K562 (cell line): ENCODE measurements around the gene CDKN2B. TPM values are rescaled to one million over a fixed set of nuclear protein-coding genes. Genes with fewer than 3 reads are reported as not detected.

Source experiments
- ATAC-seq: fragments of 200-7000 bp; cut with Tn5 transposase; 3 replicates; pipeline ENCODE4 v1.9.1; 2020; ENCODE audit warnings: moderate library complexity
- BruUV-seq: library from RNA; stranded (reverse); fragments of 400-500 nt; replicated peaks from 2 replicates; lab custom pipeline; 2021; lab: Mats Ljungman, UMichigan
- CTCF ChIA-PET: fragments of 300-600 bp; formaldehyde crosslinking; extraction: SDS; loops from one replicate; lab custom pipeline; 2021; ENCODE audit warnings: low intra/inter-chr PET ratio; lab: Yijun Ruan, JAX
- POLR2A ChIA-PET: fragments of 300-600, 350-650 bp; sonication (Branson Sonifier 250); formaldehyde crosslinking; extraction: SDS; loops from one replicate; lab custom pipeline; 2021; ENCODE audit warnings: antibody characterized with exemption, inconsistent platforms; lab: Yijun Ruan, JAX
- DNase-seq, 4 experiments: peaks; one replicate each; pipeline versions ENCODE4 v3.0.0 to v3.0.0-alpha.2; 2011 to 2018; ENCODE audit warnings: low spot score in 3 of 4, mixed read lengths in 3 of 4; ENCODE audit errors: extremely low read depth in 1 of 4
- FAIRE-seq: peaks from 2 replicates; lab custom pipeline; 2011; peaks lifted over from hg19 to GRCh38; lab: Jason Lieb, UNC
- H2AFZ ChIP-seq: 2 replicates; pipeline ENCODE4 v1.6.0; 2011; ENCODE audit warnings: low read depth, low read length, control low read depth, inconsistent platforms
- H3K27ac ChIP-seq: fragments of 200-600 bp; 3 replicates; pipeline ENCODE4 v1.8.0; 2011; ENCODE audit warnings: low read depth, mild to moderate bottlenecking, control low read depth, inconsistent platforms, low read length, moderate library complexity, mixed read lengths; ENCODE audit errors: extremely low read depth
- H3K27me3 ChIP-seq, 2 experiments: fragments of 300-600 bp in 1 of 2; 2 replicates in 1 of 2; 3 replicates in 1 of 2; pipeline versions ENCODE4 v1.6.0 to v1.8.0; 2011; ENCODE audit warnings: inconsistent platforms in 2 of 2, low read length in 2 of 2, mild to moderate bottlenecking in 1 of 2, mixed read lengths in 1 of 2, moderate library complexity in 1 of 2; ENCODE audit not compliant: control insufficient read depth in 2 of 2, insufficient read depth in 2 of 2
- H3K36me3 ChIP-seq: fragments of 300-600 bp; 3 replicates; pipeline ENCODE4 v1.8.0; 2011; ENCODE audit warnings: mild to moderate bottlenecking, low read length, inconsistent platforms; ENCODE audit not compliant: control insufficient read depth, insufficient read depth
- H3K4me1 ChIP-seq, 2 experiments: fragments of 200-600 bp in 1 of 2; replicated peaks in 1 of 2; 2 replicates in 1 of 2; 3 replicates in 1 of 2; pipeline versions ENCODE4 v1.5.1 to v1.8.0; 2011; ENCODE audit warnings: inconsistent platforms in 2 of 2, low read length in 2 of 2, mild to moderate bottlenecking in 1 of 2, mixed read lengths in 1 of 2, moderate library complexity in 1 of 2; ENCODE audit not compliant: control insufficient read depth in 2 of 2, insufficient read depth in 2 of 2
- H3K4me2 ChIP-seq: 2 replicates; pipeline ENCODE4 v1.6.1; 2011; ENCODE audit warnings: low read length, control low read depth, inconsistent platforms, mixed read lengths; ENCODE audit not compliant: insufficient read depth
- H3K4me3 ChIP-seq: fragments of 200-600 bp; sonication (generic), shearing (Covaris generic); 2 replicates; pipeline ENCODE4 v1.5.1; 2016; ENCODE audit warnings: control low read depth, inconsistent platforms
- H3K79me2 ChIP-seq: fragments of 200-600 bp; 3 replicates; pipeline ENCODE4 v1.8.0; 2011; ENCODE audit warnings: low read length, inconsistent platforms; ENCODE audit not compliant: control insufficient read depth, insufficient read depth
- H3K9ac ChIP-seq, 2 experiments: 2 replicates each; pipeline versions ENCODE4 v1.6.0 to v1.6.1; 2011; ENCODE audit warnings: low read depth in 2 of 2, low read length in 2 of 2, control low read depth in 1 of 2, inconsistent platforms in 1 of 2, mild to moderate bottlenecking in 1 of 2, mixed read lengths in 1 of 2; ENCODE audit not compliant: insufficient read depth in 1 of 2
- H3K9me1 ChIP-seq: one replicate; pipeline ENCODE4 v1.6.0; 2011; ENCODE audit warnings: inconsistent platforms, mild to moderate bottlenecking, low read length, moderate library complexity; ENCODE audit not compliant: control insufficient read depth, insufficient read depth
- H3K9me3 ChIP-seq: replicated peaks from 2 replicates; pipeline ENCODE4 v1.5.1; 2011; ENCODE audit warnings: low read depth, low read length, inconsistent platforms; ENCODE audit not compliant: control insufficient read depth, insufficient read depth
- H4K20me1 ChIP-seq: replicated peaks from 2 replicates; pipeline ENCODE4 v1.6.1; 2011; ENCODE audit warnings: low read length, inconsistent platforms, mixed read lengths; ENCODE audit not compliant: control insufficient read depth, insufficient read depth
- CBFB ChIP-seq: sonication (generic); formaldehyde crosslinking; IDR thresholded peaks from 2 replicates; pipeline ENCODE4 v1.4.0; 2020; ENCODE audit warnings: mild to moderate bottlenecking, missing genetic modification reagents
- CBX5 ChIP-seq: IDR thresholded peaks from 2 replicates; pipeline ENCODE4 v1.6.1; 2014; ENCODE audit warnings: low read depth, borderline replicate concordance
- CEBPB ChIP-seq: fragments of 450-650 bp; IDR thresholded peaks from 2 replicates; pipeline ENCODE4 v1.6.1; 2016; ENCODE audit warnings: missing genetic modification characterization, missing compliant biosample characterization
- DDX20 ChIP-seq: fragments of 450-650 bp; IDR thresholded peaks from 2 replicates; pipeline ENCODE4 v1.6.1; 2016; ENCODE audit warnings: missing genetic modification characterization, low read depth, mild to moderate bottlenecking, missing compliant biosample characterization, moderate library complexity
- DPF2 ChIP-seq: fragments of 450-650 bp; IDR thresholded peaks from 2 replicates; pipeline ENCODE4 v1.6.1; 2016
- KLF10 ChIP-seq: fragments of 250-450 bp; sonication (Bioruptor Pico); IDR thresholded peaks from 2 replicates; pipeline ENCODE4 v1.6.1; 2021; ENCODE audit warnings: matching md5 sums
- LCOR ChIP-seq: sonication (generic); formaldehyde crosslinking; IDR thresholded peaks from 2 replicates; pipeline ENCODE4 v1.8.0; 2022; ENCODE audit warnings: mild to moderate bottlenecking, missing genetic modification reagents
- MBD2 ChIP-seq: sonication (generic); IDR thresholded peaks from 2 replicates; pipeline ENCODE4 v1.6.1; 2016; ENCODE audit warnings: low read depth, borderline replicate concordance
- NBN ChIP-seq: fragments of 450-650 bp; IDR thresholded peaks from 2 replicates; pipeline ENCODE4 v1.6.1; 2016; ENCODE audit warnings: low read depth, mild to moderate bottlenecking
- NR2C1 ChIP-seq, 2 experiments: fragments of 450-650 bp; IDR thresholded peaks; 2 replicates each; pipeline ENCODE4 v1.6.1; 2017; ENCODE audit warnings: mild to moderate bottlenecking in 2 of 2, antibody characterized with exemption in 1 of 2, inconsistent platforms in 1 of 2, missing compliant biosample characterization in 1 of 2, missing genetic modification characterization in 1 of 2
- POLR2H ChIP-seq: IDR thresholded peaks from 2 replicates; pipeline ENCODE4 v1.6.1; 2016; ENCODE audit warnings: missing genetic modification characterization, low read depth, mild to moderate bottlenecking, control low read depth, missing compliant biosample characterization, moderate library complexity
- RBM25 ChIP-seq: fragments of 200-400 bp; formaldehyde crosslinking; IDR thresholded peaks from 2 replicates; pipeline ENCODE4 v1.6.1; 2018; ENCODE audit warnings: low read length, low read depth, moderate library complexity; ENCODE audit not compliant: severe bottlenecking
- STAT5A ChIP-seq: IDR thresholded peaks from 2 replicates; pipeline ENCODE4 v1.6.1; 2012; ENCODE audit warnings: low read length, inconsistent platforms, borderline replicate concordance
- TSC22D4 ChIP-seq: fragments of 450-650 bp; IDR thresholded peaks from 2 replicates; pipeline ENCODE4 v1.6.1; 2016; ENCODE audit warnings: missing genetic modification characterization, missing biosample characterization, control low read depth
- ZNF41 ChIP-seq: fragments of 250-450 bp; sonication (Bioruptor Pico); conservative IDR thresholded peaks from 2 replicates; pipeline ENCODE4 v1.4.0; 2020; ENCODE audit warnings: mild to moderate bottlenecking
- ZNF561 ChIP-seq: fragments of 450-650 bp; formaldehyde crosslinking; conservative IDR thresholded peaks from 2 replicates; pipeline ENCODE4 v1.4.0; 2020; ENCODE audit warnings: mild to moderate bottlenecking, moderate library complexity
- ZNF778 ChIP-seq: fragments of 450-650 bp; formaldehyde crosslinking; IDR thresholded peaks from 2 replicates; pipeline ENCODE4 v1.4.0; 2020; ENCODE audit warnings: mild to moderate bottlenecking, moderate library complexity
- WGBS: fragments of 100-300 bp; shearing (Covaris generic); methylation state at CpG from one replicate; pipeline ENCODE4 v1.1.6; 2016; ENCODE audit warnings: low coverage, mixed read lengths; ENCODE audit not compliant: insufficient coverage; ENCODE audit errors: missing lambda C conversion rate; 5-methylcytosine and 5-hydroxymethylcytosine counted together
- in situ Hi-C: fragments of 300-500 bp; cut with MboI; formaldehyde crosslinking; loops from 4 replicates; pipeline ENCODE4 v1.15.0; 2018; ENCODE audit warnings: inconsistent platforms, mixed read lengths
- intact Hi-C: fragments of 100-400 bp; cut with micrococcal nuclease; formaldehyde crosslinking; loops from 2 replicates; pipeline ENCODE4 v1.14.2; 2022
- polyA plus RNA-seq, 8 experiments: library from polyadenylated mRNA; depleted of rRNA in 4 of 8; stranded (reverse) in 5 of 8; unstranded in 3 of 8; fragments of >200 nt; fragmentation: Nextera tagmentation in 2 of 8; fragmentation: Illumina TruSeq in 1 of 8; extraction: Ambion mirVana in 2 of 8; extraction: Trizol in 1 of 8; gene quantifications; 2 replicates each; pipeline versions ENCODE4 v1.2.1 to v1.2.3, GENCODE V29; 2011 to 2014; ENCODE audit warnings: inconsistent platforms in 1 of 8, missing spikeins in 1 of 8
- total RNA-seq, 7 experiments: library from RNA; depleted of rRNA in 6 of 7; stranded (reverse); fragments of >200 nt in 6 of 7; fragmentation: Illumina TruSeq in 2 of 7; extraction: Trizol in 2 of 7; gene quantifications; 2 replicates each; pipeline versions ENCODE4 v1.2.1 to v1.2.3, GENCODE V29; 2011 to 2021; ENCODE audit warnings: low replicate concordance in 1 of 7
- TF ChIP-seq, protein P1 (sequence below): sonication (generic); formaldehyde crosslinking; IDR thresholded peaks from 2 replicates; pipeline ENCODE4 v1.8.0; 2022; ENCODE audit warnings: missing genetic modification reagents, mild to moderate bottlenecking, borderline replicate concordance

CDKN2B gene
- total and polyA plus RNA-seq, 9 of the 15 experiments (the other 6 are each of a cell fraction or from before 2014, with no cell fraction given), result not detected

GRCh38 chr9:22035591-22036011 lies 26.5 kb upstream of the CDKN2B start:
- Histone ChIP-seq H3K4me3 (no peak overlapping the region), H3K9ac (no peak overlapping the region), H3K36me3 (no peaks in the 10 kb centered on the region), H3K27ac (no peak overlapping the region), H3K9me1 (no peaks in the 10 kb centered on the region), H3K27me3 (no peaks in the 10 kb centered on the region), H3K4me2 (no peak overlapping the region), H3K4me1 (no peaks in the 10 kb centered on the region), H4K20me1 (no peaks in the 10 kb centered on the region), H3K79me2 (no peaks in the 10 kb centered on the region), H3K9me3 (no peaks in the 10 kb centered on the region), H2AFZ (no peak overlapping the region)
- BruUV-seq, result no TSS peak
- no peak for TF ChIP-seq LCOR (CRISPR knock-in tag)
- no peak for TF ChIP-seq POLR2H (tag)
- no peak for TF ChIP-seq DPF2
- no peak for TF ChIP-seq CBX5
- TF ChIP-seq, protein P1, sequence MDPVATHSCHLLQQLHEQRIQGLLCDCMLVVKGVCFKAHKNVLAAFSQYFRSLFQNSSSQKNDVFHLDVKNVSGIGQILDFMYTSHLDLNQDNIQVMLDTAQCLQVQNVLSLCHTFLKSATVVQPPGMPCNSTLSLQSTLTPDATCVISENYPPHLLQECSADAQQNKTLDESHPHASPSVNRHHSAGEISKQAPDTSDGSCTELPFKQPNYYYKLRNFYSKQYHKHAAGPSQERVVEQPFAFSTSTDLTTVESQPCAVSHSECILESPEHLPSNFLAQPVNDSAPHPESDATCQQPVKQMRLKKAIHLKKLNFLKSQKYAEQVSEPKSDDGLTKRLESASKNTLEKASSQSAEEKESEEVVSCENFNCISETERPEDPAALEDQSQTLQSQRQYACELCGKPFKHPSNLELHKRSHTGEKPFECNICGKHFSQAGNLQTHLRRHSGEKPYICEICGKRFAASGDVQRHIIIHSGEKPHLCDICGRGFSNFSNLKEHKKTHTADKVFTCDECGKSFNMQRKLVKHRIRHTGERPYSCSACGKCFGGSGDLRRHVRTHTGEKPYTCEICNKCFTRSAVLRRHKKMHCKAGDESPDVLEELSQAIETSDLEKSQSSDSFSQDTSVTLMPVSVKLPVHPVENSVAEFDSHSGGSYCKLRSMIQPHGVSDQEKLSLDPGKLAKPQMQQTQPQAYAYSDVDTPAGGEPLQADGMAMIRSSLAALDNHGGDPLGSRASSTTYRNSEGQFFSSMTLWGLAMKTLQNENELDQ (CRISPR knock-in tag), result no peak
- TF ChIP-seq DDX20 (tag), result no peak
- no peak for TF ChIP-seq TSC22D4 (tag)
- no peak for TF ChIP-seq RBM25
- TF ChIP-seq STAT5A, result no peak
- no peak for TF ChIP-seq ZNF561 (CRISPR knock-in tag)
- TF ChIP-seq CEBPB (tag), result no peak
- no peak for TF ChIP-seq MBD2
- TF ChIP-seq NBN, result no peak
- TF ChIP-seq ZNF778 (CRISPR knock-in tag), result no peak
- TF ChIP-seq ZNF41 (CRISPR knock-in tag), result no peak
- no peak for TF ChIP-seq CBFB (CRISPR knock-in tag)
- no peak for TF ChIP-seq NR2C1 (IDR thresholded peaks at IDR 0.05)
- TF ChIP-seq NR2C1 (tag; IDR thresholded peaks at IDR 0.05), result no peak
- TF ChIP-seq KLF10 (CRISPR knock-in tag), result no peak
- WGBS, result no CpG with 5 or more reads among the region's 2 CpGs
- no peak for ATAC-seq
- in situ Hi-C loops, result no loop called here
- ChIA-PET POLR2A (no interaction called here), CTCF (no interaction called here)
- intact Hi-C loops, result no loop called here
- no peak for FAIRE-seq
- no peak for DNase-seq
